Naive thymus-derived CD8-positive, alpha-beta T cell (primary cell): ENCODE results near the gene SNCAIP. TPM values are rescaled to one million over a fixed set of nuclear protein-coding genes. Genes with fewer than 3 reads are reported as not detected.

ENCODE experiments used
- ATAC-seq, 2 donors: fragments of 150-1000 bp; cut with Tn5 transposase in 1 of 2; sonication (Bioruptor Pico), chemical (Tn5 transposase) in 1 of 2; 1 replicate in 1 of 2; 2 replicates in 1 of 2; pipeline ENCODE4 v1.10.0; 2021; ENCODE audit warnings: mild to moderate bottlenecking in 2 of 2, moderate library complexity in 2 of 2
- POLR2A ChIA-PET: fragments of 350-600 bp; sonication (Branson Sonifier 250); formaldehyde crosslinking; loops from one replicate; lab custom pipeline; 2021; ENCODE audit warnings: antibody characterized with exemption; lab: Charles Lee
- DNase-seq, 10 donors: peaks; one replicate each; pipeline versions ENCODE4 v3.0.0 to v3.0.0-alpha.2; 2020 to 2022
- H3K27ac Mint-ChIP-seq, 10 donors: one replicate each; pipeline ENCODE4 v1.8.0; 2020 to 2022; ENCODE audit warnings: mild to moderate bottlenecking in 10 of 10, mixed read lengths in 10 of 10, moderate library complexity in 4 of 10, inconsistent platforms in 1 of 10
- H3K27me3 Mint-ChIP-seq, 5 donors: one replicate each; pipeline ENCODE4 v1.8.0; 2021 to 2022; ENCODE audit warnings: mixed read lengths in 5 of 5
- H3K36me3 Mint-ChIP-seq, 3 donors: one replicate each; pipeline ENCODE4 v1.8.0; 2020 to 2022; ENCODE audit warnings: mixed read lengths in 3 of 3, mild to moderate bottlenecking in 2 of 3, inconsistent platforms in 1 of 3
- H3K4me1 Mint-ChIP-seq, 4 donors: one replicate each; pipeline ENCODE4 v1.8.0; 2021 to 2022; ENCODE audit warnings: mixed read lengths in 4 of 4
- H3K4me3 Mint-ChIP-seq, 10 donors: one replicate each; pipeline ENCODE4 v1.8.0; 2020 to 2022; ENCODE audit warnings: mild to moderate bottlenecking in 10 of 10, mixed read lengths in 10 of 10, moderate library complexity in 6 of 10, inconsistent platforms in 1 of 10
- H3K9me3 Mint-ChIP-seq, 9 donors: one replicate each; pipeline ENCODE4 v1.8.0; 2020 to 2022; ENCODE audit warnings: mixed read lengths in 9 of 9, mild to moderate bottlenecking in 3 of 9, inconsistent platforms in 1 of 9, moderate library complexity in 1 of 9
- polyA plus RNA-seq, 3 donors: library from polyadenylated mRNA; unstranded; fragments of 300-500 nt; fragmentation: Illumina TruSeq; gene quantifications; one replicate each; pipeline ENCODE4 v1.2.3, GENCODE V29; 2021
- total RNA-seq, 8 experiments: library from RNA in 2 of 8; stranded (reverse) in 2 of 8; gene quantifications; one replicate each; pipeline ENCODE4 v1.2.3 and lab custom pipeline; 2021 to 2026

SNCAIP gene
- total and polyA plus RNA-seq, 5 experiments from 2014 or later, result not detected

- Mint-ChIP-seq H3K36me3 (no peaks in the 10 kb centered on the region), H3K27me3 (peaks cover 0 to 8% (median 2%) of the 10 kb centered on the region in 5 donors), H3K4me3 (no peak overlapping the region), H3K27ac (no peak overlapping the region), H3K9me3 (peaks cover 0 to 2% (median 0%) of the 10 kb centered on the region in 9 donors), H3K4me1 (no peaks in the 10 kb centered on the region)
- POLR2A ChIA-PET, result no interaction called here
- ATAC-seq, result no peak
- DNase-seq, result no peak
Observed at GRCh38 chr5:122321921-122322320, 9.9 kb downstream of the SNCAIP start.

GRCh38 chr5:122322801-122323548 is 10.9 kb downstream of the SNCAIP start:
- DNase-seq (no peak), ATAC-seq (no peak)
- Mint-ChIP-seq H3K9me3 (peaks cover 0 to 4% (median 0%) of the 10 kb centered on the region in 9 donors), H3K4me1 (no peaks in the 10 kb centered on the region), H3K4me3 (no peak overlapping the region), H3K27me3 (peaks cover 0 to 8% (median 0%) of the 10 kb centered on the region in 5 donors), H3K36me3 (no peaks in the 10 kb centered on the region), H3K27ac (no peak overlapping the region)
- POLR2A ChIA-PET, result no interaction called here

- H3K4me1 Mint-ChIP-seq, result no peaks in the 10 kb centered on the region
- POLR2A ChIA-PET, result no interaction called here
- DNase-seq (no peak), ATAC-seq (no peak)
- peaks cover 0 to 9% (median 0%) of the 10 kb centered on the region in 9 donors for H3K9me3 Mint-ChIP-seq
- H3K27ac Mint-ChIP-seq, result no peak overlapping the region
- no peaks in the 10 kb centered on the region for H3K36me3 Mint-ChIP-seq
- no peak overlapping the region for H3K4me3 Mint-ChIP-seq
- peaks cover 0 to 8% (median under 1%) of the 10 kb centered on the region in 5 donors for H3K27me3 Mint-ChIP-seq
Observed at GRCh38 chr5:122323738-122324137, 11.7 kb downstream of the SNCAIP start.

- H3K9me3 Mint-ChIP-seq, result peaks cover 0 to 12% (median 0%) of the 10 kb centered on the region in 9 donors
- DNase-seq, result no peak
- H3K27me3 Mint-ChIP-seq, result peaks cover 0 to 3% (median 0%) of the 10 kb centered on the region in 5 donors
- no peaks in the 10 kb centered on the region for H3K36me3 Mint-ChIP-seq
- POLR2A ChIA-PET, result no interaction called here
- H3K4me3 Mint-ChIP-seq, result no peak overlapping the region
- no peak overlapping the region for H3K27ac Mint-ChIP-seq
- H3K4me1 Mint-ChIP-seq, result no peaks in the 10 kb centered on the region
- ATAC-seq, result no peak
Observed at GRCh38 chr5:122327110-122327509, 15.1 kb downstream of the SNCAIP start.

GRCh38 chr5:122330881-122331280 is 18.8 kb downstream of the SNCAIP start:
- POLR2A ChIA-PET, result no interaction called here
- ATAC-seq (no peak), DNase-seq (no peak)

GRCh38 chr5:122332599-122333555 is 20.8 kb downstream of the SNCAIP start:
- Mint-ChIP-seq H3K27me3 (peaks cover 0 to 7% (median 0%) of the 10 kb centered on the region in 5 donors), H3K36me3 (no peaks in the 10 kb centered on the region), H3K4me3 (no peak overlapping the region), H3K27ac (no peak overlapping the region), H3K9me3 (peaks cover 0 to 8% (median 0%) of the 10 kb centered on the region in 9 donors), H3K4me1 (no peaks in the 10 kb centered on the region)
- POLR2A ChIA-PET, result no interaction called here
- DNase-seq, result no peak
- no peak for ATAC-seq

More at GRCh38 chr5:122330881-122331280, 18.8 kb downstream of the SNCAIP start:
- H3K4me1 Mint-ChIP-seq, result no peaks in the 10 kb centered on the region
- H3K27ac Mint-ChIP-seq, result no peak overlapping the region
- no peaks in the 10 kb centered on the region for H3K36me3 Mint-ChIP-seq
- peaks cover 0 to 7% (median 0%) of the 10 kb centered on the region in 5 donors for H3K27me3 Mint-ChIP-seq
- H3K4me3 Mint-ChIP-seq, result no peak overlapping the region
- H3K9me3 Mint-ChIP-seq, result peaks cover 0 to 12% (median 0%) of the 10 kb centered on the region in 9 donors

GRCh38 chr5:122333564-122333963 is 21.5 kb downstream of the SNCAIP start:
- POLR2A ChIA-PET, result no interaction called here

GRCh38 chr5:122339591-122339990 is 27.6 kb downstream of the SNCAIP start:
- H3K4me3 Mint-ChIP-seq, result no peak overlapping the region
- no peaks in the 10 kb centered on the region for H3K36me3 Mint-ChIP-seq
- ATAC-seq, result no peak
- H3K27ac Mint-ChIP-seq, result no peak overlapping the region
- H3K4me1 Mint-ChIP-seq, result no peaks in the 10 kb centered on the region
- peaks cover 0 to 3% (median 0%) of the 10 kb centered on the region in 9 donors for H3K9me3 Mint-ChIP-seq
- POLR2A ChIA-PET, result no interaction called here
- peaks cover 0 to 2% (median 0%) of the 10 kb centered on the region in 5 donors for H3K27me3 Mint-ChIP-seq
- no peak for DNase-seq

More at GRCh38 chr5:122333564-122333963, 21.5 kb downstream of the SNCAIP start:
- DNase-seq, result no peak
- H3K27me3 Mint-ChIP-seq, result peaks cover 0 to 7% (median 0%) of the 10 kb centered on the region in 5 donors
- H3K27ac Mint-ChIP-seq, result no peak overlapping the region
- peaks cover 0 to 4% (median 0%) of the 10 kb centered on the region in 9 donors for H3K9me3 Mint-ChIP-seq
- no peak overlapping the region for H3K4me3 Mint-ChIP-seq
- H3K4me1 Mint-ChIP-seq, result no peaks in the 10 kb centered on the region
- no peaks in the 10 kb centered on the region for H3K36me3 Mint-ChIP-seq
- no peak for ATAC-seq

GRCh38 chr5:122341087-122341486 is 29.1 kb downstream of the SNCAIP start:
- no peaks in the 10 kb centered on the region for H3K36me3 Mint-ChIP-seq
- POLR2A ChIA-PET, result no interaction called here
- ATAC-seq (no peak), DNase-seq (no peak)
- no peak overlapping the region for H3K27ac Mint-ChIP-seq
- H3K4me1 Mint-ChIP-seq, result no peaks in the 10 kb centered on the region
- H3K27me3 Mint-ChIP-seq, result peaks cover 0 to 2% (median 0%) of the 10 kb centered on the region in 5 donors
- H3K9me3 Mint-ChIP-seq, result peaks cover 0 to 3% (median 0%) of the 10 kb centered on the region in 9 donors
- no peak overlapping the region for H3K4me3 Mint-ChIP-seq

GRCh38 chr5:122342256-122342655 is 30.2 kb downstream of the SNCAIP start:
- Mint-ChIP-seq H3K4me3 (no peak overlapping the region), H3K27ac (no peak overlapping the region), H3K27me3 (peaks cover 0 to 2% (median 0%) of the 10 kb centered on the region in 5 donors), H3K4me1 (no peaks in the 10 kb centered on the region), H3K36me3 (no peaks in the 10 kb centered on the region), H3K9me3 (peaks cover 0 to 3% (median 0%) of the 10 kb centered on the region in 9 donors)
- DNase-seq (no peak), ATAC-seq (no peak)
- POLR2A ChIA-PET, result no interaction called here

GRCh38 chr5:122346897-122347581 is 35.0 kb downstream of the SNCAIP start:
- POLR2A ChIA-PET, result no interaction called here
- H3K4me3 Mint-ChIP-seq, result no peak overlapping the region
- DNase-seq (no peak), ATAC-seq (no peak)
- peaks cover 0 to 10% (median 0%) of the 10 kb centered on the region in 5 donors for H3K27me3 Mint-ChIP-seq
- peaks cover 0 to 3% (median 0%) of the 10 kb centered on the region in 9 donors for H3K9me3 Mint-ChIP-seq
- H3K4me1 Mint-ChIP-seq, result no peaks in the 10 kb centered on the region
- no peak overlapping the region for H3K27ac Mint-ChIP-seq
- no peaks in the 10 kb centered on the region for H3K36me3 Mint-ChIP-seq

GRCh38 chr5:122350496-122350895 is 38.5 kb downstream of the SNCAIP start:
- peaks cover 0 to 10% (median 2%) of the 10 kb centered on the region in 5 donors for H3K27me3 Mint-ChIP-seq
- DNase-seq, result no peak
- POLR2A ChIA-PET, result no interaction called here
- ATAC-seq, result no peak
- no peaks in the 10 kb centered on the region for H3K4me1 Mint-ChIP-seq
- H3K27ac Mint-ChIP-seq, result no peak overlapping the region
- no peaks in the 10 kb centered on the region for H3K36me3 Mint-ChIP-seq
- no peak overlapping the region for H3K4me3 Mint-ChIP-seq
- H3K9me3 Mint-ChIP-seq, result peaks cover 0 to 3% (median 0%) of the 10 kb centered on the region in 9 donors
